ENCODE results near the gene SLC8A1.
"Not testable (repeated sequence)": the region's sequence is repeated elsewhere in the genome, so short reads cannot be mapped to it uniquely, and the experiment has no call there.

Gene SLC8A1

DNA sequence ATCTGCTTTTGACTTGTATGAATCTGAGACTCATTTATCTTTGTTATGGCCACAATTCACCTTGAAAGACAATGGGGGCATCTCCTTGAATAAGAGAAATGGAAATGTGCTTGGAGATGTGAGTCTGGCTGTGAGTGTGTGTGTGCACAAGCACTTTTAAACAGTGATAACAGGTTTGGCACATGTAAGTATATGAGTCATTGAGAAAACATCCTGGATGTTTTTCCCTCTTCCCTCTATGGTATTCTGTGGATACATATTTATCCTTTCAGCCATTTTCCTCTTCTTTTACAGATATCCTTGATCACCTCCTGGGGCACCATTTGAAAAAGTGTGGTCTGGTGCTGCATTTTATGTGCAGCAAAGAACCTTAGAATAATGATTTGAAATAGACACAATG lies 355.5 kb downstream of the SLC8A1 start:
- no peak for DNase-seq

- DNase-seq: no peak
Measured at GRCh38 chr2:40095000-40095399, 356.9 kb downstream of the SLC8A1 start.

DNA sequence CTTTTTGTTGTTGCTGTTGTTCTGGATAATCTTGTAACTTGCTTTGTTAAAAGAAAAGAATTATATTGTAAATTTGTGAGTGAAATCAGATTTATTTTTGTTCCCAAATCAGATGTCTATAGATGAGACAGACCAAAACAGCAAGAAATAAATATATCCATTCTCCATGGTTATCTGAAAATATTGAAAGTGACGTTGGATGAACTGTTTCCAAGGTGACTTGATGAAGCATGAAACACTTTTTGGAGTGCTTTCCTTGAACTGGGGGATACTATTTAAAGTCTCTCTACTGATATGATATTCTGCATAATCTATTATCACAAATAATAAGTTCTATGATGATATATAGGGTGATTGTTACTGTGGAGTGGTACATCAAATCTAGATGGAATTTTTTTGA lies 357.4 kb downstream of the SLC8A1 start:
- no peak for DNase-seq

DNA sequence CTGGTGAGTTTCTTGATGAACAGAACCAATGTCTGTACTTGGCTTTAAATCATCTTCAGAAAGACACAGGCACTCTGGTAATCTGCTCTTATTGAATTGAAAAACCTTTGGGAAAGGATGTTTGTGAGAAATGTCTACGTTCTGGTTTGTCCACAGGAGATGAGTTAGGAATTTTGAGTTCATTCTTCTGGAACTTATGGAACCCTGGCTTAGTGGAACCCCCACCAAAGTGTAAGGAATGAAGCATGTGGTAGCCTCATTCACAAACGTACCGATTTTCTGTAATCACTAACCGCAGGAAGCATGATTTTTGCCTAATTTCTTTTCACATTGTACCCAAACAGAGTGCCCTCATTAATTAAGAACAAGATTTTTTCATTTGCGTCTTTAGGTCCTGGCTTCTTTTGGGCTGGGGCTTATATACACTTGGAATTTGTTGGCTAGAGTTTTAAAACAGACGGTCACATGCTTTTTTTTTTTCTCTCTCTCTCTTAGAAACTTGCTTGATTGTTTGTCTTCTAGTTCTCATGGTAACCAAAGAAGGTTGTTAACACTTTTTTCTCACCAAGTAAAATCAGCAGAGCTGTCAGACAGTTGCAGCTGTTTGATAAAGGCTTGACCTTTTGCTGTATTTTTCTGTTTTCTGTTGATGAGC lies 358.7 kb downstream of the SLC8A1 start:
- DNase-seq: no peak

- no peak for DNase-seq
Measured at GRCh38 chr2:40090044-40090443, 361.8 kb downstream of the SLC8A1 start.

DNA sequence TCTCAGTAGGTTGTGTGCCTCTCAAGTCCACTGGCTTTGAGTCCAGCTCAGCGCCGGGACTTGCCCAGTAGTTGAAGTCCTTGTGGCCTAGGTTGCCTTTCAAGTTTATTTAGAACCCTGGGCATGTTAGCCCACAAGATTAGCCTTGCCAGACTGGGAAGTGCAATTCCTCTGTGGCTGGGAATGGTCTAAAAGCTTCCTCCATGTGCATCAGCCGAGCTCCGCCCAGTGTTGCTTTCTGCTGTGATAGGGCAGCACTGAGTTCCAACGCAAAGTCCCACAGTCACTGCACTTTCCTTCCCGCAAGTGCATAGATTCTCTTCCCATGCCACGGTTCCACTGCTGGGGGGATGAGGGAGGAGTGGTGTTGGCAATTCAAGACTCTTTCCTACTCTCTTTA lies 364.0 kb downstream of the SLC8A1 start:
- no peak for DNase-seq

- DNase-seq: no peak
Measured at GRCh38 chr2:40087434-40087833, 364.5 kb downstream of the SLC8A1 start.

DNA sequence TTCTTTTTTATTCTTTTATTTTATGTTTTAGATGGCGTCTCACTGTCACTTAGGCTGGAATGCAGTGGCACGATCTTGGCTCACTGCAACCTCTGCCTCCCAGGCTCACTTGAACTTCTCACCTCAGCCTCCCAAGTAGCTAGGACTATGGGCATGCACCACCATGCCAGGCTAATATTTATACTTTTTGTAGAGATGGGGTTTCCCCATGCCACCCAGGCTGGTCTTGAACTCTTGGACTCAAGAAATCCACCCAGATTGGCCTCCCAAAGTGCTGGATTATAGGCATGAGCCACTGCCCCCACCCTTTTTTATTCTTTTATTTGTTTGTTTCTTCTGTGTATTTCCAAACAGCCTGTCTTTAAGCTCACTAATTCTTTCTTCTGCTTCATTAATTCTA lies 366.1 kb downstream of the SLC8A1 start:
- no peak for DNase-seq

- not testable (repeated sequence) for DNase-seq
Measured at GRCh38 chr2:40073336-40073735, 378.6 kb downstream of the SLC8A1 start.

- no peak for DNase-seq
Measured at GRCh38 chr2:40072442-40073232, 379.3 kb downstream of the SLC8A1 start.

GRCh38 chr2:40062381-40062780 lies 389.5 kb downstream of the SLC8A1 start:
- DNase-seq: no peak

- DNase-seq: no peak
Measured at GRCh38 chr2:40049781-40050180, 402.1 kb downstream of the SLC8A1 start.

- DNase-seq: no peak
Measured at GRCh38 chr2:40048506-40048905, 403.4 kb downstream of the SLC8A1 start.

DNA sequence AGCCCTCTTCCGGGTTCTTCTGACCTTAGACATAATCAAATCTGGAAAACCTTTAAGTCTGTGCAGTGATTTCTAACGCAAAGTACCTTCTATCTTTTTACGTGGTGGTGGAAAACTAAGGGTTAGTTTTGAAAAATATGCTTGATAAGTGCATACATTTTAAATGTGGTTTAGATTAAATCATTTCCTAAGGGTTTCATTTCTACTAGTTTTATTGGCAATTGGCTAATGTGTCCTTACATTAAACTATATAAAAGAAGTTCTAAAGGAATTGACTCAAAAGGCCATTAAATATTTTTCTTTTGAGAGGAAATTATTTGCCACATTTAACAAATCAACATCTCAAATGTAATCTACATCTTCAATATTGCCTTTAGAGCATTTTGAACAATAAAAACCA lies 404.5 kb downstream of the SLC8A1 start:
- no peak for DNase-seq

Data from NCI-H187 treated with DMSO at 0.1 percent for 48 hours (cell line).